Sciatic nerve (tissue), 2 donors: ENCODE results near the gene SMAD4. TPM values are rescaled to one million over a fixed set of nuclear protein-coding genes. Genes with fewer than 3 reads are reported as not detected.
"Not testable (repeated sequence)": the region's sequence is repeated elsewhere in the genome, so short reads cannot be mapped to it uniquely, and the experiment has no call there.

Experiments used
- ATAC-seq: fragments of 200-7000 bp; cut with Tn5 transposase; one replicate; pipeline ENCODE4 v1.9.1; 2020; ENCODE audit warnings: mild to moderate bottlenecking, moderate library complexity
- DNase-seq: peaks from one replicate; pipeline ENCODE4 v3.0.0-alpha.2; 2020; ENCODE audit warnings: low spot score
- intact Hi-C: fragments of 100-400 bp; cut with DNase I; formaldehyde crosslinking; loops from one replicate; pipeline ENCODE4 v1.14.2; 2022
- total RNA-seq: library from RNA; stranded (reverse); fragmentation: NEBNext Ultra II Directional; extraction: Animal tissue kit (Norgen Biotek cat#: 25700); gene quantifications from one replicate; pipeline ENCODE4 v1.2.1, GENCODE V29; 2021
- donor health status: DM: no; HTN: no; CAD: no.
- donor health status: DM: no; HTN: no; CAD: no.

SMAD4 gene
- total RNA-seq, 1 donor from 2014 or later: 137 TPM

GRCh38 chr18:51098082-51098481 lies 68.1 kb downstream of the SMAD4 start:
- DNase-seq: no peak
- ATAC-seq: no peak
- intact Hi-C loops: no loop called here

DNA sequence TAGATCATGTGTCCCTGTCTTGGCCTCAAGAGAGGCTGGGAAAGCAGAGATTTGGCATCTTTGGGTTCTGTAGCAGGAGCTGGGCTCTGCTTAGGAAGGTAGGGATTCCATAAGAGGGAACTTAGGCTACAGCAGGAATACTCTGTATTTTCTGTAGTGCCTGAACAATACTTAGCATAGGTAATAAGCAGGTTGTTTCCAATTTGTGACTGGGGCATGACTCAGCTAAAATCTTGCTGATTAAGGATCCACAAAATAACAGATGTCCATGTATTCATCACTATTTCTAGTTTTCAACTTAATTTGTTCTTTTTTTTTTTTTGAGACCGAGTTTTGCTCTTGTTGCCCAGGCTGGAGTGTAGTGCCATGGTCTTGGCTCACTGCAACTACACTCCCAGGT lies 68.5 kb downstream of the SMAD4 start:
- ATAC-seq (no peak), DNase-seq (no peak)
- intact Hi-C loops: no loop called here

DNA sequence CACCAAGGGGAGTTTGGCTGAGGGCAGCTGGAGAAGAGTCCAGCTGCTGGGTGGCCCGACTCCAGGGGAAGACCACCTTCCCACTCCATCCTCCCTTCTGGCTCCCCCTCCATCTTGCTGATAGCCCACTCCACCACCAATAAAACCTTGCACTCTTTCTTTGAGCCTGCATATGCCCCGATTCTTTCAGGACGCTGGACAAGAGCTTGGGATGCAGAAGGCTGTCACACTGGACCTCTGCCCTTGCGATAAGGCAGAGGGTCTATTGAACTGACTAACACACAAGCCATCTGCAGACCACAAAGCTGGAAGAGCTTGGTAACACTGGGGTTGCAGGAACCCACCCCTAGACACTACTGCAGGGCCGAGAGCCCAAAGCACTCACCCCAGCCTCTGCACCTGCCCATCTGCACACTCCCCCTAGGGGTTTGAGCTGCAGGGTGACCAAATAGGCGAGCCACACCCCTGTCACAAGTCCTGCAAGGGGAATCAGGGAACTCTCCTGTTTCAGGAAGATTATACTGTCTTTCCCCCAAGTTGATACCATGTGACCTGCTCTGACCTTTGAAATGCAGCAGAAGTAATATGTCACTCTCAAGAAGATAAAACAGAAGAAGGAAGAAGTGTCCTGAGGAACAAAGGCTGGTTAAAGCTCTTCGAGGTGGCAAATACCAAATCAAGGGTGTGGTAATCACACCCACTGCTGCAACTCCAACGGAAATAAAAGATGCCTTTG lies 70.5 kb downstream of the SMAD4 start:
- no peak for DNase-seq
- intact Hi-C loops: no loop called here
- ATAC-seq: no peak

- intact Hi-C loops: no loop called here
- DNase-seq (no peak), ATAC-seq (no peak)
Observed at GRCh38 chr18:51107082-51107481, 77.1 kb downstream of the SMAD4 start.

- intact Hi-C loops: no loop called here
- no peak for ATAC-seq
- no peak for DNase-seq
Observed at GRCh38 chr18:51107598-51108305, 77.7 kb downstream of the SMAD4 start.

DNA sequence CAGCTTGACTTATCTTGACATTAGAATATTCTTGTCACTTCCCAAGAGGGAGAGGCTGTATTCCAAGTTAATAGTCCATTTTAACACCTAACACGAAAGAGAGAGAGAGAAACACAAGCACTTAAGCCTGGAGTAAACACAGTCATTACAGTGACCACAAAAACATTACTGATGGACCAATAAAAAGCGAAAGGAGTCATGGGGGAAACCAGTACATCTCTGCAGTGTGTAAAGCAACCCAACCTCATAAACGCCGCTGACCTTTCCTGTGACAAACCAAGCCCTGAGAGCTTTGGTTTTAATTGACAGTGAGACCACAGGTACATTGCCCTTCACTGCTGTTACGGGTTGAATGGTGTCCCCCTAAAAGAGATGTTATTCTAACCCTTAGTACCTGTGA lies 78.3 kb downstream of the SMAD4 start:
- ATAC-seq (no peak), DNase-seq (no peak)
- intact Hi-C loops: no loop called here

DNA sequence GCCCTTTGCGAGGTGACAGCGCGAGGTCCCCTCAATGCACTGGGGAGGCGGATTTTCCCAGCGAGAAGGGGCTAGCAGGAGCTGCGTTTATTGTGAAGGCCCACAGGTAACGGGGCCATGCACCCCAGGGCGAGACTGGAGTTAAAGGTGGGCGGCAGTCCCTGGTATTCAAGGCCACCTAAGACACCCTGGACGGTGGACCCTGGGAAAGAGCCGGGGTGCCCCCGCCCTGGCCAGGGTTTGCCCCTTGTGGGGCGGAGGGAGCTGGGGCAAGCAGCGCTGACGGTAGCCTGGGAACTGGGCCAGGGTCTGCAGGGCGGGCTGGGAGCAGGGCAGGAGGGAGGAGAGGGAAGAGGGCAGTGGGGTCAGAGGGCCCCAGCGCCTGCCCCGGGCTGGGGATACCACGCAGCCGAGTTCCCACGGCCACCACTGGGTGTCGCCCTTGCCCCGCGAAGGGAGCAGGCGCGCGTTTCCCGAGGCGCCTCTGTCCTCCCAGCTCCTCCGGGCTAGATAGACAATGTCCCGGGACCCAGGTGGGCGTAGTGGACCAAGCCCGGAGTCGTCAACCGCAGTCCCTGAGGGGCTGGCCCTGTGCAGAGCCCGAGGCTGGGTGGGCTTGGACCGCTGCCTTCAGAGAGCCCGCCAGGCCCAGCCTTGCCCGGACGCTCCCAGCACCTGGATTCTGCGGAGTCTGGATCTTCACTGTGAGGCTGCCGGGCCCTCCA lies 80.2 kb downstream of the SMAD4 start:
- intact Hi-C loops: no loop called here
- peak; percentile 84 for DNase-seq
- ATAC-seq: peak; percentile 92

- ATAC-seq, DNase-seq, intact Hi-C loops: not testable (repeated sequence)
Observed at GRCh38 chr18:51111633-51112355, 81.8 kb downstream of the SMAD4 start.

GRCh38 chr18:51116996-51117395 lies 87.0 kb downstream of the SMAD4 start:
- ATAC-seq, intact Hi-C loops, DNase-seq: not testable (repeated sequence)

GRCh38 chr18:51119561-51119960 lies 89.5 kb downstream of the SMAD4 start:
- DNase-seq, intact Hi-C loops, ATAC-seq: not testable (repeated sequence)

GRCh38 chr18:51119976-51120375 lies 90.0 kb downstream of the SMAD4 start:
- intact Hi-C loops, ATAC-seq, DNase-seq: not testable (repeated sequence)

DNA sequence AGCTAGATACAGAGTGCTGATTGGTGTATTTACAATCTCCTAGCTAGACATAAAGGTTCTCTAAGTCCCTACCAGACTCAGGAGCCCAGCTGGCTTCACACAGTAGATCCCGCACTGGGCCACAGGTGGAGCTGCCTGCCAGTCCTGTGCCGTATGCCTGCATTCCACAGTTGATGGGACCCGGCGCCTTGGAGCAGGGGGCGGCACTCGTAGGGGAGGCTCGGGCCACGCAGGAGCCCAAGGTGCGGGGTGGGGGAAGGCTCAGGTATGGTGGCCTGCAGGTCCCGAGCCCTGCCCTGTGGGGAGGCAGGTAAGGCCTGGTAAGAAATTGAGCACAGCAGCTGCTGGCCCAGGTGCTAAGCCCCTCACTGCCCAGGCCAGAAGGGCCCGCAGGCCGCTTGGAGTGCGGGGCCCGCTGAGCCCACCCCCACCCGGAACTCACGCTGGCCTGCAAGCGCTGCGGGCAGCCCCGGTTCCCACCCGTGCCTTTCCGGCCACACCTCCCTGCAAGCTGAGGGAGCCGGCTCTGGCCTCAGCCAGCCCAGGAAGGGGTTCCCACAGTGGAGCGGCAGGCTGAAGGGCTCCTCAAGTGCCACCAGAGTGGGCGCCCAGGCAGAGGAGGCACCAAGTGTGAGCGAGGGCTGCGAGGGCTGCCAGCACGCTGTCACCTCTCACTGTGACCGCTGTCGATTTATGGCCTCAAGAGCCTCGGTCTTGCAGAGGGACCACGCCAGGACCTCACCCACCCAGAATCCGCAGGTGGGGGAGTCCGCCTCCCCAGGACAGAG lies 91.0 kb downstream of the SMAD4 start:
- no peak for ATAC-seq
- intact Hi-C loops: no loop called here
- DNase-seq: no peak

GRCh38 chr18:51121597-51121857 lies 91.5 kb downstream of the SMAD4 start:
- intact Hi-C loops: no loop called here
- DNase-seq: no peak
- no peak for ATAC-seq

DNA sequence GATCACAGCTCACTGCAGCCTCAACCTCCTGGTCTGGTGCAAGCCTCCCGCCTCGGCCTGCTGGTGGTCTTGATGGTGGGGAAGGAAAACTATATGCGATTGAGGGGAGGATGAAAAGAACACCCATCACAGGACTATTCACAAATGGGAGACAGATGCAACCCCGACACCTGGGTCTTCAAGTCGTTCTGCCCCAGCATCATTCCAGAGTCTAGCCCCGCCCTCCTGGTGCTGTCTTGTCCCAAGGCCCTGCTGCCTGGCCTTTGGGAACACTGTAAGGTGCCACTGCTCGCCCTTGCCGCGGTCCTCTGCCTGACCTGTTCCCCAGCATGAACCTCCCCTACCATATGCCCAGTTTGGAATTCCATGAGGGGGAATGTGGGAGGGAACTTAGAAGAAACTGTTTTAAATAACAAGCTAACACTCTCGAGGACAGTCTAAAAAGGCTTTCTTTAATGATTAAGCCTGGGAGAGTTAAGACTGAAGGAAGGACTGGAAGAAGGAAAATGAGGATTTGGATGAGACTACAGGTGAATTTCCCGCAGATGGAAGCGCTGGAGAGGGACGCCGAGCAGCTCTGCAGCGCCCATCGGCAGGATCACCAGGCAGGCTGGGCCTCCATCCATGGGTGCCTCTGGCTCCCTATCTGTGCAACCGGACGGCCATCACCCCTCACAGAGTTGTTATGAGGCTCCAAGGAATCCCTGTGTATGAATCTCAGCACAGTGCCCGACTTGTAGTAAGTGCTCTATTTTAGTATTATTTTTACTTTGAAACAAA lies 92.4 kb downstream of the SMAD4 start:
- intact Hi-C loops: no loop called here
- ATAC-seq (no peak), DNase-seq (no peak)

DNA sequence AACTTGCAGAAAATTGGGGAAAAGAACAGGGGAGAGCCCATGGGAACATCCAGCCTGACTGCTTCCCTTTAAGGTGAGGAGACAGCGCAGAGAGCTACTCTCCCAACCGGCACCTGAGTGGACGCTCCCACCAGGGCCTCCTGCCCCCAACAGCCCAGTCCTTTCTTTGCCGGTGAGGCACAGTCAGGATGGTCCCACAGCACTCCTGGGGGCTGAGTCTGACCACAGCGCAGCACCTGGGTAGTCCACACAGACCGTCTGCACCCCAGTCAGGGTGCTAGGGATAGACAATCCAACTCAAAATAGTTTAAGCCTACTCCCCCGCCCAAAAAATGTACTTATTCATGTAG lies 93.0 kb downstream of the SMAD4 start:
- no peak for DNase-seq

GRCh38 chr18:51123481-51123880 lies 93.5 kb downstream of the SMAD4 start:
- intact Hi-C loops: no loop called here
- no peak for DNase-seq
- ATAC-seq: no peak

More for the DNA sequence above, 93.0 kb downstream of the SMAD4 start:
- intact Hi-C loops: no loop called here
- no peak for ATAC-seq

GRCh38 chr18:51123936-51124486 lies 94.0 kb downstream of the SMAD4 start:
- intact Hi-C loops: no loop called here
- DNase-seq: no peak
- no peak for ATAC-seq

DNA sequence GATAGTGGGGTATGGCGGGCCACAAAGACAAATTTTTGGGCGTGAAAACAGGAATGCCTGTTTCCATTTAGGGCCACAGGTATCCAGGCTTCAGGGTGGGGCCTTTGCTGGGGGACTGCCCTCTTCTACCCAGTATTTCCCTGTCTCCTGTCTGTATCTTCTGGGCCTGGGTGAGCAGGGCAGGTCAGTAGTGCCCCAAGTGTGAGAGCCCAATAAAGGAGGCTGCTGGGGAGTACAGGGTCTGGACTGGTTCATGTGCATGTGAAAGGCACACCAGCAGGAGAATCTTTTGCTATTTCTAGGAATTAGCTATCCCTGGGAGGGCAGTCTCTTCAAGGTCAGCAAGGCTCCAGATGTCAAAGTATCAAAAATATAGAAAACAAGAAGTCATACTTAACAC lies 96.0 kb downstream of the SMAD4 start:
- DNase-seq (no peak), ATAC-seq (no peak)
- intact Hi-C loops: no loop called here
